Activated CD8-positive, alpha-beta T cell treated with anti-CD3 and anti-CD28 coated beads, Interleukin-2, amount 10 ng/mL, durations not matched to agents 7 days and 5 days (primary cell): ENCODE results near the gene IGFBPL1. TPM values are rescaled to one million over a fixed set of nuclear protein-coding genes. Genes with fewer than 3 reads are reported as not detected.
"Not testable (repeated sequence)": the region's sequence is repeated elsewhere in the genome, so short reads cannot be mapped to it uniquely, and the experiment has no call there.

Experiments used
- ATAC-seq: fragments of 150-1000 bp; cut with Tn5 transposase; one replicate; pipeline ENCODE4 v1.10.0; 2021; ENCODE audit warnings: moderate library complexity
- CTCF ChIA-PET: fragments of 350-600 bp; sonication (Branson Sonifier 250); formaldehyde crosslinking; loops from one replicate; lab custom pipeline; 2021; ENCODE audit warnings: antibody characterized with exemption; lab: Charles Lee
- POLR2A ChIA-PET: fragments of 350-600 bp; sonication (Branson Sonifier 250); formaldehyde crosslinking; loops from one replicate; lab custom pipeline; 2021; ENCODE audit warnings: antibody characterized with exemption; lab: Charles Lee
- DNase-seq: peaks from one replicate; pipeline ENCODE4 v3.0.0-alpha.2; 2020
- H3K27ac Mint-ChIP-seq: one replicate; pipeline ENCODE4 v1.8.0; 2021; ENCODE audit warnings: mild to moderate bottlenecking, mixed read lengths
- H3K27me3 Mint-ChIP-seq: one replicate; pipeline ENCODE4 v1.8.0; 2021; ENCODE audit warnings: low read depth, mixed read lengths
- H3K36me3 Mint-ChIP-seq: one replicate; pipeline ENCODE4 v1.8.0; 2021; ENCODE audit warnings: low read depth, mixed read lengths
- H3K4me1 Mint-ChIP-seq: one replicate; pipeline ENCODE4 v1.8.0; 2021; ENCODE audit warnings: low read depth, mixed read lengths
- H3K4me3 Mint-ChIP-seq: one replicate; pipeline ENCODE4 v1.8.0; 2021; ENCODE audit warnings: mild to moderate bottlenecking, mixed read lengths
- H3K9me3 Mint-ChIP-seq: one replicate; pipeline ENCODE4 v1.8.0; 2022; ENCODE audit warnings: mixed read lengths; ENCODE audit not compliant: insufficient read depth
- total RNA-seq, 2 experiments: library from RNA; stranded (reverse); gene quantifications; one replicate each; pipeline ENCODE4 v1.2.3, GENCODE V29; 2021

Gene IGFBPL1, protein sequence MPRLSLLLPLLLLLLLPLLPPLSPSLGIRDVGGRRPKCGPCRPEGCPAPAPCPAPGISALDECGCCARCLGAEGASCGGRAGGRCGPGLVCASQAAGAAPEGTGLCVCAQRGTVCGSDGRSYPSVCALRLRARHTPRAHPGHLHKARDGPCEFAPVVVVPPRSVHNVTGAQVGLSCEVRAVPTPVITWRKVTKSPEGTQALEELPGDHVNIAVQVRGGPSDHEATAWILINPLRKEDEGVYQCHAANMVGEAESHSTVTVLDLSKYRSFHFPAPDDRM
- total RNA-seq: not detected

DNA sequence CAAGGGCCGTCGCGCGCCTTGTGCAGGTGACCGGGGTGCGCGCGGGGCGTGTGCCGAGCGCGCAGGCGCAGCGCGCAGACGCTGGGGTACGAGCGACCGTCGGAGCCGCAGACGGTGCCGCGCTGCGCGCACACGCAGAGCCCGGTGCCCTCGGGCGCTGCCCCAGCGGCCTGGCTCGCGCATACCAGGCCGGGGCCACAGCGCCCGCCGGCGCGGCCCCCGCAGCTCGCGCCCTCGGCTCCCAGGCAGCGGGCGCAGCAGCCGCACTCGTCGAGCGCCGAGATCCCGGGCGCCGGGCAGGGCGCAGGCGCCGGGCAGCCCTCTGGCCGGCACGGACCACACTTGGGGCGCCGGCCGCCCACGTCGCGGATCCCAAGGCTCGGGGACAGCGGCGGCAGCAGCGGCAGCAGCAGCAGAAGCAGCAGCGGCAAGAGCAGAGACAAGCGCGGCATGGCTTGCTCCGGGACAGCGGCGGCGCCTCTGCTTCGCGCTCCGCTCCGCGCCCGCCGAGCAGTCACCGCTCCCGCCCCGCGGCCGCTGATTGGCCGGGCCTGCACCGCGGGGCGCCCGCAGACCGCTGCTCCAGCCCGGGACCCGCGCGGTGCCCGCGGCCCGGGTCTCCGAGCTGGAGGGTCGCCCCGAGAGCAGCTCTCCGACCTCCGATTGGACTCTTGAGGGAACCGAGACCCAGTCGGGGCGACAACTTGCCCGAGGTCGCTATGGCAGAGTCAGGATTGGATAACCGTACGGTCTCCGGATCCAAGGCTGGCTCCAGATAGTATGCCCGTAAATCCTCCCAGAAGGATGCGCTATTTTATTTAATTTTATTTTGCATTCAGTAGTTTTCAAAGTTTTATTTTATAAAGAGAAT is at the start of gene IGFBPL1:
TSS of gene IGFBPL1 (minus strand) at position 482 of the 871 bp plus-strand sequence. CDS start at position 452, 30 bp downstream.
- no peak for DNase-seq
- no peak within 1 kb of the TSS for H3K27ac Mint-ChIP-seq
- H3K4me3 Mint-ChIP-seq: peak within 1 kb of the TSS; percentile 28
- peaks cover 48% of the 10 kb centered on the region for H3K27me3 Mint-ChIP-seq
- no peaks in the 10 kb centered on the region for H3K36me3 Mint-ChIP-seq
- peak; percentile 60 for ATAC-seq
- ChIA-PET CTCF (no interaction called here), POLR2A (no interaction called here)
- no peaks in the 10 kb centered on the region for H3K9me3 Mint-ChIP-seq
- no peaks in the 10 kb centered on the region for H3K4me1 Mint-ChIP-seq

DNA sequence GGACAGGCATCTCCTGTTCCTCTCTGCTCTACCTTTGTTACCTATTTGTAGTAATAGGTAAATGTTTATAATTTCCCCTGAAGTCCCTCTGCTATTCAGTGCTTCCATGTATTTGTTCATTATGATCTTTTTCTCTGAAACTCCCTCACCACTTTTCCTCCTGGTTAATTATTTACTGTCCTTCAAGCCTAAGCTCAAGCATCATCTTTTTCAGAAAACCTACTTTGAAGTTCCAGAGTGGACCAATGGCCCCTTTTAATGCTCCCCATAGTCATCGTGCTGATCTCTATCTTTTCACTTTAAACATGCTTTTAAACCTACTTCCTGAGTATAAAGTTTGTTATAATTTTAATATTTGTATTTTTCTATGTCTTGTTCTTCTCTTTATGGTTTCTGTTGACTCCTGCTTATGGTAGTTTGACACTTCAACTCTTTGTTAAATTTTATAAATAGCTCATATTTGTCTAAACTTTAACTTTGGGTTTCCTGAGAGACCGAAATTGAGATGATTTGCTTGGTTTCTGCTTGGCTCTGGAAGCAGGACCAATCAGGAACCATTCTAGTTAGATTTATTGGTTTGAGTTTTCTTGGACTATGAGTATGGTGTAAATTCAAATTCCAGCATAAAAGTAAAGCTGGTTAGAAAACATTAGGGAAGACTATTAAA is 48.5 kb upstream of the IGFBPL1 start:
- DNase-seq, H3K4me3 Mint-ChIP-seq, H3K27me3 Mint-ChIP-seq, POLR2A ChIA-PET, H3K9me3 Mint-ChIP-seq, H3K4me1 Mint-ChIP-seq, ATAC-seq, H3K27ac Mint-ChIP-seq, H3K36me3 Mint-ChIP-seq: not testable (repeated sequence)
- CTCF ChIA-PET: interaction anchor here (1.2 kb wide), 1 partner anchor 14 kb away, joined by 3 read pairs; no protein-coding TSS in a partner anchor

DNA sequence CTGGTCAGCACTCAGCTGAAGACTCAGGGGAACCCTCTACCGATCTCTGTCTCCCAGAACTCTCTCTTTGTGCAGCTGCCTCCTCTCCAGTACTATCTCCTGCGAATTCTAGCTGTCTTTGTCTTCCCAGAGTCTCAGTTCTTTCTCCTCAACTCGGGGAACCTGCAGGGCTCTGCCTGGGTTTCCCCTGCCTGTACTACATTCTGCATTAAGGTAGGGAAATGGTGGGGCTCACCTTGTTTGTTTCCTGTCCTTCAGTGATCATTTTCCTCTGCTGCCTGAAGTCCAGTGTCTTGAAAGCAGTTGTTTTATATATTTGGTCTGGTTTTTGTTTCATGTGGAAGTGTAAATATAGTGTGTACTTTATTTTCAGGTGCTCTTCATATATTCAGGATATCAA is 43.1 kb upstream of the IGFBPL1 start:
- Mint-ChIP-seq H3K36me3 (no peaks in the 10 kb centered on the region), H3K4me1 (no peaks in the 10 kb centered on the region), H3K9me3 (no peaks in the 10 kb centered on the region), H3K27me3 (peaks cover 2% of the 10 kb centered on the region), H3K27ac (no peak overlapping the region), H3K4me3 (no peak overlapping the region)
- ChIA-PET CTCF (no interaction called here), POLR2A (interaction anchor here (0.7 kb wide), 1 partner anchor 10 kb away, joined by 7 read pairs; no protein-coding TSS in a partner anchor)
- no peak for ATAC-seq
- no peak for DNase-seq

DNA sequence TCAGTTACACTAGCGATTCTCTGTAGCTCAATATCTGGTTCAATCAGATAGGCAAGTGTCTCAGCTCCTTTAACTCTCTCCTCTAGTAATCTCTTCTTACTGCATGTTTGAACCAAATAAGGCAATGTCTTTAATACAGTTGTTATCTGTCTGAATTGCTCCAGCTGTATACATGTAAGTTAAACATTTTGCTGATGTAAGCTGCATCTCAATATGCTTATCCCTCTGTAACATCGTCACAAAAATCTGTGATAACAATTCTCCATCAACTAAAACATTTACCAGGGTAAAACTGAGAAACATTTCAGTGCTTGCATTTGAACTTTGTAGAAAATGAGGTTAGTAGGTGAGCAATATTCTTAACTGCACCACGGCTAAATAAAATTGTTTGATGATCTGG is 29.6 kb upstream of the IGFBPL1 start:
- no peak overlapping the region for H3K4me3 Mint-ChIP-seq
- no peaks in the 10 kb centered on the region for H3K36me3 Mint-ChIP-seq
- H3K27ac Mint-ChIP-seq: no peak overlapping the region
- no peak for DNase-seq
- peaks cover 12% of the 10 kb centered on the region for H3K27me3 Mint-ChIP-seq
- CTCF ChIA-PET: no interaction called here
- POLR2A ChIA-PET: no interaction called here
- ATAC-seq: no peak
- H3K9me3 Mint-ChIP-seq: peaks cover 13% of the 10 kb centered on the region
- no peaks in the 10 kb centered on the region for H3K4me1 Mint-ChIP-seq

DNA sequence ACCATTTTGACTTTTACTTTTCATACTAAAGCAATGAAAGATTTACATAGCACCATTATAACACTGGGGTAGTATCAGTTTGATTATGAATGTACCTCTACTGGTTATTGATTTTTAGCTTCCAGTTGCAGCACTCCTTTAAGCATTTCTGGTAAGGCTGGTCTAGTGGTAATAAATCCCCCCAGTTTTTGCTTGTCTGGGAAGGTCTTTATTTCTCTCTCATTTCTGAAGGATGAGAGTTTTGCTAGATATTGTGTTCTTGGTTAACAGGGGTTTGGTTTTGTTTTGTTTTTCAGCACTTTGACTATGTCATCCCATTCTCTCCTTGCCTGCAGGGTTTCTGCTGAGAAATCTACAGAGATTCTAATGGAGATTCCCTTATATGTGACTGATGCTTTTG is 26.9 kb upstream of the IGFBPL1 start:
- no peaks in the 10 kb centered on the region for H3K36me3 Mint-ChIP-seq
- no peak overlapping the region for H3K4me3 Mint-ChIP-seq
- ChIA-PET POLR2A (no interaction called here), CTCF (no interaction called here)
- ATAC-seq: no peak
- DNase-seq: no peak
- peaks cover 13% of the 10 kb centered on the region for H3K9me3 Mint-ChIP-seq
- no peaks in the 10 kb centered on the region for H3K4me1 Mint-ChIP-seq
- H3K27ac Mint-ChIP-seq: no peak overlapping the region
- H3K27me3 Mint-ChIP-seq: peaks cover 26% of the 10 kb centered on the region

DNA sequence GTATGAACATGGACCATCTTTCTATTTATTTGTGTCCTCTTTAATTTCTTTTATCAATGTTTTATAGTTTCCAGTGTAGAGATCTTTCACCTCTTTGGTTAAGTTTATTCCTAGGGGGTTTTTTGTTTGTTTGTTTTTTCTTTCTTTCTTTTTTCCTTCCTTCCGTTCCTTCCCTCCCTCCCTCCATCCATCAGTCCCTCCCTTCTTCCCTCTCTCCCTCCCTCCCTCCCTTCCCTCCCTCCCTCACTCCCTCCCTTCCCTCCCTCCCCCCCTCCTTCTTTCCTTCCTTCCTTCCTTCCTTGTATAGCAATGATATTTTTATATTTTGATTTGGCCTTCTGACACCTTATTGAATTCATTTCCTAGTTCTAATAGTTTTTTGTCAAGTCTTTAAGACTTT is 23.4 kb upstream of the IGFBPL1 start:
- POLR2A ChIA-PET: no interaction called here

DNA sequence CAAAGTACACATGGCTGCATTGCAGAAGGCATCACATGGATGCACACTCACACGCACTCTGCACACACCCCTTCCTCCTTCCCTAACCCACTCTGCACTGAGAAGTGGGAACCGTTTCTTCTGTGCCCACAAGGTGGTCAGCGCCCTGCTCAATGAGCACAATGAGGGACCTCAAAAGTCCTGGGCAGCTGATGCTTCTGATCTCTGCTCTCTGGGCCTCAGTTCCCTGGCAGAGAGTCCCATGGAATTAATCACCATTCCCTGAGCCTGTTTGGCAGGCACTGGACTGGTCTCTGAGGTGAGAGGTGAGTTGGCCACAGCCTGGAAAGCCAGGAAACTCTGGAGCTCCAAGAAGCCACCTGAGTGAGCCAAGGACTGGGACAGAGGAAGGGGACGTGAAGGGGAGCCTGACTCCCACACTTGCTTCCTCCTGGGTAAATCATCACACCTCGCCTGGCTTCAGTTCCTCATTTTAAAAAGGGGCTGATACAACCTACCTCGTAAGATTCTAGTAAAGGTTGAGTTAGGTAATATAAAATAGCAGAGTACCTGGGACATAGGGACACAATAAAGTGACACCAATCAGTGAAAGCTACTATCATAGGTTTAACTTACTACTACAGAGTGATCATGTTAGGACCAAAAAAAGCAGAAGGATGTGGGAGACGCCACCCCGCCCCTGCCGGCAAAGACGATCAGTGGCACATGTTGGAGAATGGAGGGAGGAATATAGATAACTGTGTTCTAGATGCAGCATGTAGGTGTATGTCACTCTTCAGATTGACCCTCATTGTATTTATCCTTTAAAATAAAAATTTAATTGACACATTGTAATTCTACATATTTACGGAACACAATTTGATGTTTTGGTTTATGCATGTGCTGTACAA is 21.1 kb upstream of the IGFBPL1 start:
- ChIA-PET CTCF (no interaction called here), POLR2A (no interaction called here)
- H3K27ac Mint-ChIP-seq: no peak overlapping the region

More for the DNA sequence above, 23.4 kb upstream of the IGFBPL1 start:
- Mint-ChIP-seq H3K4me3 (no peak overlapping the region), H3K4me1 (no peaks in the 10 kb centered on the region), H3K27ac (no peak overlapping the region), H3K36me3 (no peaks in the 10 kb centered on the region), H3K9me3 (peaks cover 13% of the 10 kb centered on the region), H3K27me3 (peaks cover 29% of the 10 kb centered on the region)
- no peak for ATAC-seq
- no peak for DNase-seq
- CTCF ChIA-PET: no interaction called here

DNA sequence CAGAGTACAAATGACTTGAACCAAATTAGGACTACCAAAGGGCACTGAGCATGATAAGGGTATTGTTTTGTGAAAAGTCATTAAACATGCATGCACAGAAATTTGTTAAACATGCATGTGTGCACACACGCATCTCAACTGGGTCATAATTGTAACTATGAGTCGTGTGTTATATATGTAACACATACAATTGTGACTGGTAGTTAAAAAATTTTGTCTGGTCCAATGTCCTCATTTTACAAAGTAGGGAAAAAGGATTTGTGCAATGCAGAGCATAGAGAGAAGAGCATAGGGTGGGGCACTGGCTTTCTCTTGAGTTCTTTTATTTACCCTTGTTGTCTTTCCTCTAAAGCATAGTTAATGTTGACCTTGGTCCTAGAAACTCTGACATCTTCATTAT is 19.3 kb upstream of the IGFBPL1 start:
- Mint-ChIP-seq H3K4me3 (no peak overlapping the region), H3K4me1 (no peaks in the 10 kb centered on the region), H3K27me3 (peaks cover 20% of the 10 kb centered on the region), H3K27ac (no peak overlapping the region), H3K36me3 (no peaks in the 10 kb centered on the region), H3K9me3 (no peaks in the 10 kb centered on the region)
- ChIA-PET CTCF (no interaction called here), POLR2A (no interaction called here)
- DNase-seq (no peak), ATAC-seq (no peak)

More for the DNA sequence above, 21.1 kb upstream of the IGFBPL1 start:
- no peak for DNase-seq
- no peak overlapping the region for H3K4me3 Mint-ChIP-seq
- no peak for ATAC-seq
- H3K9me3 Mint-ChIP-seq: peaks cover under 1% of the 10 kb centered on the region
- H3K27me3 Mint-ChIP-seq: peaks cover 28% of the 10 kb centered on the region
- H3K36me3 Mint-ChIP-seq: no peaks in the 10 kb centered on the region
- H3K4me1 Mint-ChIP-seq: no peaks in the 10 kb centered on the region

DNA sequence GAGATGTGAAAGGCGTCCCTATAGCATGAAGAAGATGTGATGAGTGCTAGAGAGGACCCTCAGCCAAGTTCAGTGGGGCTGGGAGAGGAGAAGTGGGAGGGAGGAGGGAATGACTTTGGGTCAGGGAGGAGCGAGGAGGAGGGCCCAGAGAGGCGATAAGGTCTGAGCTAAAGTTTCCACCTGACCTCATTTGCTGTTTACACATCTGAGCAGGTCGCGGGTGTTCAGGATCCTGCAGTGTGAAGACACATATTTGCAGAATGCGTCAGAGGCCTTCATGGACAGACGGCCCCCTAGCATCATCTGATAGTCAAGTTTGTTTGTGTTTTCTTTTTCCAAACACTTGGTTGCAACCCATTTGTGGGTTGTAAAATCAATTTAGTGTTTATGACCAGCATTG is 18.9 kb upstream of the IGFBPL1 start:
- no peak overlapping the region for H3K4me3 Mint-ChIP-seq
- no peak for ATAC-seq

DNA sequence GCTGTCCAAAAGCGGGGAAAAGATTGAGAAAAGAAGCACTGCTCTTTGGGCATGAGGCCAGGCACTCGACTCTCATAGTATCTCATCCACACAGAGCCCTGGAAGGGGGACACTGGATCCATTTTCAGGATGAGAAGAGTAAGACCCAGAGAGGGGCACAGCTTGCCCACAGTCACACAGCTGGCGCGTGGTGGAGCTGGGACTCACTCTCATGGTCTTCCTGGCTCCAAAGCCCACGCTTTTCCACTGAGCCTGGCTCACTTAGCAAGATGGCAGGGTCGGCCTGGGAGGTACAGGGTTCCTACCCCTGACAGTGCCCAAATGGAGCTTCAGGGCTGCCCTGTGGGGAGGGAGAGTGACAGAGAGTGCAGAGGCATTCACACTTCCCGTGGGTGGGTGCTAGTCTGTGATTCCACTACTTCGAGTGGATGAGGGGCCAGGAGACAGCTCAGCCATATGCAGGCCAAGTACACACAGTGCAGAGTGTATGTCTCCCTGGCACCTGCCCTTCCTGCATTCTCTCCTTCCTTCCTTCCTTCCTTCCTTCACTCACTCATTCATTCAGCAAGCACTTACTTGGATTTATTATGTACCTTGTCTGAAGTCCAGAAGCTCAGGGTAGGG is 18.3 kb upstream of the IGFBPL1 start:
- DNase-seq: no peak
- Mint-ChIP-seq H3K27ac (no peak overlapping the region), H3K9me3 (no peaks in the 10 kb centered on the region), H3K4me3 (no peak overlapping the region), H3K36me3 (no peaks in the 10 kb centered on the region), H3K4me1 (no peaks in the 10 kb centered on the region), H3K27me3 (peaks cover 16% of the 10 kb centered on the region)
- ChIA-PET CTCF (no interaction called here), POLR2A (no interaction called here)
- ATAC-seq: no peak

More for the DNA sequence above, 18.9 kb upstream of the IGFBPL1 start:
- no peaks in the 10 kb centered on the region for H3K36me3 Mint-ChIP-seq
- no peak for DNase-seq
- no peaks in the 10 kb centered on the region for H3K9me3 Mint-ChIP-seq
- H3K4me1 Mint-ChIP-seq: no peaks in the 10 kb centered on the region
- H3K27ac Mint-ChIP-seq: no peak overlapping the region
- H3K27me3 Mint-ChIP-seq: peaks cover 16% of the 10 kb centered on the region
- CTCF ChIA-PET: no interaction called here
- POLR2A ChIA-PET: no interaction called here
